WTC11 (cell line): ENCODE measurements around the gene P3H2. TPM values are rescaled to one million over a fixed set of nuclear protein-coding genes. Genes with fewer than 3 reads are reported as not detected.

Experiments used
- ATAC-seq: fragments of 200-7000 bp; cut with Tn5 transposase; 2 replicates; pipeline ENCODE4 v1.10.0; 2021; ENCODE audit warnings: mild to moderate bottlenecking, moderate library complexity
- CTCF ChIA-PET: fragments of 300-600 bp; sonication (Branson Sonifier 250); formaldehyde crosslinking; loops from one replicate; lab custom pipeline; 2021; ENCODE audit warnings: antibody characterized with exemption; lab: Charles Lee
- POLR2A ChIA-PET: fragments of 350-600 bp; sonication (Branson Sonifier 250); formaldehyde crosslinking; loops from one replicate; lab custom pipeline; 2021; ENCODE audit warnings: antibody characterized with exemption; lab: Charles Lee
- DNase-seq: peaks from one replicate; pipeline ENCODE4 v3.0.0; 2021; ENCODE audit warnings: low spot score
- H3K27ac Mint-ChIP-seq: 2 replicates; pipeline ENCODE4 v1.8.0; 2021; ENCODE audit warnings: mixed read lengths
- H3K27me3 Mint-ChIP-seq: 2 replicates; pipeline ENCODE4 v1.8.0; 2021; ENCODE audit warnings: low read depth, mild to moderate bottlenecking, moderate library complexity, mixed read lengths
- H3K36me3 Mint-ChIP-seq: 2 replicates; pipeline ENCODE4 v1.8.0; 2021; ENCODE audit warnings: mixed read lengths
- H3K4me1 Mint-ChIP-seq: 2 replicates; pipeline ENCODE4 v1.8.0; 2022; ENCODE audit warnings: mixed read lengths
- H3K4me3 Mint-ChIP-seq: 2 replicates; pipeline ENCODE4 v1.8.0; 2021; ENCODE audit warnings: mild to moderate bottlenecking, moderate library complexity, mixed read lengths
- H3K9me3 Mint-ChIP-seq: 2 replicates; pipeline ENCODE4 v1.8.0; 2021; ENCODE audit warnings: mixed read lengths
- ATF1 ChIP-seq: sonication (generic); formaldehyde crosslinking; IDR thresholded peaks from 2 replicates; pipeline ENCODE4 v1.8.1; 2023; ENCODE audit warnings: mild to moderate bottlenecking, moderate library complexity, missing genetic modification reagents
- CREM ChIP-seq: sonication (generic); formaldehyde crosslinking; IDR thresholded peaks from 2 replicates; pipeline ENCODE4 v1.8.1; 2022; ENCODE audit warnings: mild to moderate bottlenecking, missing genetic modification reagents, moderate library complexity
- ELF4 ChIP-seq: sonication (generic); formaldehyde crosslinking; IDR thresholded peaks from 2 replicates; pipeline ENCODE4 v1.8.1; 2022; ENCODE audit warnings: low read depth, mild to moderate bottlenecking, moderate library complexity, missing genetic modification reagents
- EMX1 ChIP-seq: fragments of 250-450 bp; sonication (Bioruptor Pico); IDR thresholded peaks from 2 replicates; pipeline ENCODE4 v1.8.0; 2021; ENCODE audit warnings: mild to moderate bottlenecking
- ESRRA ChIP-seq: sonication (generic); formaldehyde crosslinking; IDR thresholded peaks from 2 replicates; pipeline ENCODE4 v1.8.1; 2022; ENCODE audit warnings: mild to moderate bottlenecking, missing genetic modification reagents, borderline replicate concordance
- ETV6 ChIP-seq: sonication (generic); formaldehyde crosslinking; IDR thresholded peaks from 2 replicates; pipeline ENCODE4 v1.8.1; 2022; ENCODE audit warnings: mild to moderate bottlenecking, missing genetic modification reagents
- FOXK1 ChIP-seq: sonication (generic); formaldehyde crosslinking; IDR thresholded peaks from 2 replicates; pipeline ENCODE4 v1.8.0; 2022; ENCODE audit warnings: mild to moderate bottlenecking, moderate library complexity, missing genetic modification reagents
- FOXP1 ChIP-seq: sonication (generic); formaldehyde crosslinking; IDR thresholded peaks from 2 replicates; pipeline ENCODE4 v1.8.0; 2022; ENCODE audit warnings: missing genetic modification reagents, mild to moderate bottlenecking, moderate library complexity, borderline replicate concordance
- GABPB1 ChIP-seq: sonication (generic); formaldehyde crosslinking; IDR thresholded peaks from 2 replicates; pipeline ENCODE4 v1.8.1; 2023; ENCODE audit warnings: mild to moderate bottlenecking, missing genetic modification reagents
- GRHL2 ChIP-seq: fragments of 250-450 bp; sonication (Bioruptor Pico); IDR thresholded peaks from 2 replicates; pipeline ENCODE4 v1.8.0; 2022; ENCODE audit warnings: mild to moderate bottlenecking, moderate library complexity; ENCODE audit not compliant: insufficient replicate concordance, severe bottlenecking
- JAZF1 ChIP-seq: fragments of 250-450 bp; sonication (Bioruptor Pico); IDR thresholded peaks from 2 replicates; pipeline ENCODE4 v1.9.0; 2021; ENCODE audit warnings: moderate library complexity, mild to moderate bottlenecking, inconsistent platforms
- KAT7 ChIP-seq: sonication (generic); formaldehyde crosslinking; IDR thresholded peaks from 2 replicates; pipeline ENCODE4 v1.8.1; 2023; ENCODE audit warnings: missing genetic modification reagents, mild to moderate bottlenecking, borderline replicate concordance
- MYBL2 ChIP-seq: sonication (generic); formaldehyde crosslinking; IDR thresholded peaks from 2 replicates; pipeline ENCODE4 v1.8.1; 2023; ENCODE audit warnings: mild to moderate bottlenecking, moderate library complexity, missing genetic modification reagents
- NFATC4 ChIP-seq: fragments of 250-450 bp; sonication (Bioruptor Pico); IDR thresholded peaks from 2 replicates; pipeline ENCODE4 v1.9.0; 2021; ENCODE audit warnings: mild to moderate bottlenecking
- NR3C1 ChIP-seq: sonication (generic); formaldehyde crosslinking; conservative IDR thresholded peaks from 2 replicates; pipeline ENCODE4 v1.8.1; 2023; ENCODE audit warnings: low read depth, mild to moderate bottlenecking, missing genetic modification reagents
- PRRX2 ChIP-seq: fragments of 250-450 bp; sonication (Bioruptor Pico); IDR thresholded peaks from 2 replicates; pipeline ENCODE4 v1.8.0; 2021; ENCODE audit warnings: mild to moderate bottlenecking
- RORB ChIP-seq: fragments of 250-450 bp; sonication (Bioruptor Pico); IDR thresholded peaks from 2 replicates; pipeline ENCODE4 v1.9.0; 2021; ENCODE audit warnings: mild to moderate bottlenecking
- TP53 ChIP-seq: sonication (generic); formaldehyde crosslinking; IDR thresholded peaks from 2 replicates; pipeline ENCODE4 v1.8.1; 2023; ENCODE audit warnings: mild to moderate bottlenecking, missing genetic modification reagents
- ZNF121 ChIP-seq: sonication (generic); formaldehyde crosslinking; IDR thresholded peaks from 2 replicates; pipeline ENCODE4 v1.8.0; 2023; ENCODE audit warnings: missing genetic modification reagents
- total RNA-seq: library from RNA; stranded (reverse); gene quantifications from 3 replicates; pipeline ENCODE4 v1.2.3, GENCODE V29; 2021
- TF ChIP-seq, protein P1 (sequence below): sonication (generic); formaldehyde crosslinking; IDR thresholded peaks from 2 replicates; pipeline ENCODE4 v1.8.0; 2022; ENCODE audit warnings: mild to moderate bottlenecking, missing genetic modification reagents
- TF ChIP-seq, protein P2 (sequence below): fragments of 250-450 bp; sonication (Bioruptor Pico); IDR thresholded peaks from 2 replicates; pipeline ENCODE4 v1.9.0; 2021; ENCODE audit warnings: mild to moderate bottlenecking
- TF ChIP-seq, protein P3 (sequence below): sonication (generic); formaldehyde crosslinking; conservative IDR thresholded peaks from 2 replicates; pipeline ENCODE4 v1.8.1; 2022; ENCODE audit warnings: mild to moderate bottlenecking, missing genetic modification reagents
- TF ChIP-seq, protein P4 (sequence below): sonication (generic); formaldehyde crosslinking; conservative IDR thresholded peaks from 2 replicates; pipeline ENCODE4 v1.8.1; 2023; ENCODE audit warnings: mild to moderate bottlenecking, low read depth, missing genetic modification reagents, moderate library complexity
- TF ChIP-seq, protein P5 (sequence below): sonication (generic); formaldehyde crosslinking; IDR thresholded peaks from 2 replicates; pipeline ENCODE4 v1.8.1; 2023; ENCODE audit warnings: mild to moderate bottlenecking, missing genetic modification reagents, moderate library complexity
- TF ChIP-seq, protein P6 (sequence below): sonication (generic); formaldehyde crosslinking; IDR thresholded peaks from 2 replicates; pipeline ENCODE4 v1.8.1; 2023; ENCODE audit warnings: mild to moderate bottlenecking, missing genetic modification reagents, moderate library complexity
- TF ChIP-seq, protein P7 (sequence below): sonication (generic); formaldehyde crosslinking; IDR thresholded peaks from 2 replicates; pipeline ENCODE4 v1.8.0; 2022; ENCODE audit warnings: mild to moderate bottlenecking, missing genetic modification reagents

P3H2 gene
- total RNA-seq, 1 experiment from 2014 or later = 29.4 TPM

DNA sequence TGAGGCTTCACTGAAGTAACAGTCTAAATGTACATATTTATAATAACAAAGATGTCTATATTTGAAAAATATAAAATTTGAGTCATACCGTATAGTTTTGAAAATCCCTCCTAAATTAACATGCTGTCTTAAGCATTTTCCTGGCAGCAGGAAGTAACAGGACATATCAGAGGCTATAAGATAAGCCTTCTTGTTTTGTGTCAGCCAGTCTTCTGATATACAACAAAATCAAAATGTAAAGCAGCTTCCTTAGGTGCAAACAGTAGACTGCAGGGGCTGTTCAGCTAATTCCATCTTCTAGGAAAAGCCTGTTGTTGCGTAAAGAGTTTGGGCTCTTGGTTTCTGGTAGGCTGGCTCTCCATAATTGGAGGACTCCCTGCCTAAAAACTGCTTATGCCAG, 56.0 kb downstream of the P3H2 start (continued):
- TF ChIP-seq ZNF121 (CRISPR knock-in tag) (no peak), EMX1 (CRISPR knock-in tag) (no peak), ESRRA (CRISPR knock-in tag) (no peak), FOXK1 (no peak)

DNA sequence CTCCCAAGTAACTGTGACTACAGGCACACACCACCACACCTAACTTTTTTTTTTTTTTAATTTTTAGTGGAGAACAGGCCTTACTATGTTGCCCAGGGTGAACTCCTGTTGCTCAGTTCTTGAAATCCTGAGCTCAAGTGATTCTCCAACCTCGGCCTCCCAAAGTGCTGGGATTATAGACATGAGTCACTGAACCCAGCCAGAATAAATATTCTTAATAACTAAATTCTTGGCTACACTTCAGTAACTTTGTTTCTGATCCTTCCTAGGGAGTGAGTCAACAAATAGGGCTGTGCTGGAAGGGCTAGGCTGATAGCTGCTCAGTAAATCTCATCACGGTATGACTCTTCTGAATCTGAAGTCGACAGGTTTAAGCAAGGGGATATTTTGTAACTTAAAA, 56.6 kb downstream of the P3H2 start:
- ChIA-PET CTCF (interaction anchor here (1.0 kb wide), 1 partner anchor 11 kb away, joined by 4 read pairs; no protein-coding TSS in a partner anchor), POLR2A (no interaction called here)
- Mint-ChIP-seq H3K4me3 (no peak overlapping the region), H3K36me3 (no peaks in the 10 kb centered on the region), H3K27me3 (no peaks in the 10 kb centered on the region), H3K4me1 (peaks cover 19% of the 10 kb centered on the region), H3K9me3 (peaks cover 9% of the 10 kb centered on the region; the same call in 1 of the 2 replicates), H3K27ac (no peak overlapping the region)
- no peak for DNase-seq
- ATAC-seq = no peak
- TF ChIP-seq, protein P1, sequence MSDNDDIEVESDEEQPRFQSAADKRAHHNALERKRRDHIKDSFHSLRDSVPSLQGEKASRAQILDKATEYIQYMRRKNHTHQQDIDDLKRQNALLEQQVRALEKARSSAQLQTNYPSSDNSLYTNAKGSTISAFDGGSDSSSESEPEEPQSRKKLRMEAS (CRISPR knock-in tag) = no peak
- TF ChIP-seq RORB (CRISPR knock-in tag) (no peak), TP53 (CRISPR knock-in tag) (no peak), ELF4 (CRISPR knock-in tag) (no peak)
- TF ChIP-seq, protein P2, sequence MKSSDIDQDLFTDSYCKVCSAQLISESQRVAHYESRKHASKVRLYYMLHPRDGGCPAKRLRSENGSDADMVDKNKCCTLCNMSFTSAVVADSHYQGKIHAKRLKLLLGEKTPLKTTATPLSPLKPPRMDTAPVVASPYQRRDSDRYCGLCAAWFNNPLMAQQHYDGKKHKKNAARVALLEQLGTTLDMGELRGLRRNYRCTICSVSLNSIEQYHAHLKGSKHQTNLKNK (CRISPR knock-in tag) = no peak

DNA sequence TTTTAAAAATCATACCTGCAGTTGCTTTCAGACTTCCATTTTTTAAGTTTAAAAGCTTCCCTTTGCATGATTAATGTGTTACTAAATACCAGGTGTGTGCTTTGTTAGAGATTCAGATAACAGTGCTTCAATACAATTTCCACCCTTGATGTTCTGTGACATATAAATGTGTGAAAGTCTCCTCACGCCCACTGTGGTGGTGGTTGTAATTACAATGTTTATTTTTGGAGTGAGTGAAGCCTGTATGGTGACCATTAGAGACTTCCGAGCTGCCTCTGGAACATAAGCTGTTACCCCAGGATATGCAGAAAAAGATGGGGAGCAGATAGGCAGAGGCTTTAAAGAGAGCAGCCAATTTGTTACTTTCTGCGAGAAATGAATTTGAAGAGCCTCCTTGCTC, 57.2 kb downstream of the P3H2 start:
- no peak for DNase-seq
- Mint-ChIP-seq H3K27ac (0 out of 2 replicates have a peak overlapping the region, but pooled peaks have one; percentile 25), H3K9me3 (peaks cover 9% of the 10 kb centered on the region; the same call in 1 of the 2 replicates), H3K4me1 (peaks cover 24% of the 10 kb centered on the region), H3K36me3 (no peaks in the 10 kb centered on the region), H3K4me3 (no peak overlapping the region), H3K27me3 (no peaks in the 10 kb centered on the region)
- TF ChIP-seq FOXP1 (CRISPR knock-in tag) = no peak
- POLR2A ChIA-PET = no interaction called here
- no peak for ATAC-seq
- CTCF ChIA-PET = interaction anchor here (1.0 kb wide), 1 partner anchor 12 kb away, joined by 4 read pairs; no protein-coding TSS in a partner anchor

DNA sequence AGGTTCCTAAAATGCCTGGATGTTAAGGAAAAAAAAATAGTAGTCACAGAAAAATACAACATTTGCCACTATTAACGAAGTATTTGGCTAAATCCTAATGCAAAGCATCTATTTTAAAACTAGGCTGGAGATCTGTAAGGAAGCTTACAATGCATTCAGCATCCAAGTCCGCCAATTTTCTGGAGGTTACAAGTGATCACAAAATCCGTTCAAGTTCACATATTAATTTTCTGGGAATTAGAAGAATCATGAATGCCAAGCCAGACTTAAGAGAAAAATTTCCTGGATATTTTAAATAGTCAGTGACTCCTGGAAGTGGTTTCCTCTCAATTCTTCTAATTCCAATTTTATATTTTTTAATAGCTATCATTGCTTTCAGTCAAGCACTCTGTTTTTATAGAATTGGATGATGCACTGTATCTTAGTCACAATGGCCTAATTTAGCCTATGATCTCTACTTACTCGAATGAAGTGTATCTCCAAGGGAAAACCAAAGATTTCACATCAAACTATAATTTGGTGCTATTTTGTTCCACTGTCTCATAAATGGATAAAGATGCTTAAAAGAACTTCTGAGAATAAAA, 60.4 kb downstream of the P3H2 start:
- Mint-ChIP-seq H3K27ac (no peak overlapping the region), H3K4me1 (peaks cover 47% of the 10 kb centered on the region), H3K4me3 (no peak overlapping the region), H3K9me3 (no peaks in the 10 kb centered on the region), H3K27me3 (no peaks in the 10 kb centered on the region), H3K36me3 (no peaks in the 10 kb centered on the region)
- TF ChIP-seq JAZF1 (CRISPR knock-in tag) (no peak), NFATC4 (CRISPR knock-in tag) (no peak), ETV6 (CRISPR knock-in tag) (no peak), PRRX2 (CRISPR knock-in tag) (no peak), ATF1 (CRISPR knock-in tag) (no peak), GRHL2 (CRISPR knock-in tag) (no peak), CREM (CRISPR knock-in tag) (no peak), NR3C1 (no peak), GABPB1 (CRISPR knock-in tag) (no peak), KAT7 (CRISPR knock-in tag) (no peak), ESRRA (CRISPR knock-in tag) (no peak), MYBL2 (CRISPR knock-in tag) (no peak)
- TF ChIP-seq, protein P3, sequence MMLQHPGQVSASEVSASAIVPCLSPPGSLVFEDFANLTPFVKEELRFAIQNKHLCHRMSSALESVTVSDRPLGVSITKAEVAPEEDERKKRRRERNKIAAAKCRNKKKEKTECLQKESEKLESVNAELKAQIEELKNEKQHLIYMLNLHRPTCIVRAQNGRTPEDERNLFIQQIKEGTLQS (CRISPR knock-in tag) = no peak
- TF ChIP-seq, protein P4, sequence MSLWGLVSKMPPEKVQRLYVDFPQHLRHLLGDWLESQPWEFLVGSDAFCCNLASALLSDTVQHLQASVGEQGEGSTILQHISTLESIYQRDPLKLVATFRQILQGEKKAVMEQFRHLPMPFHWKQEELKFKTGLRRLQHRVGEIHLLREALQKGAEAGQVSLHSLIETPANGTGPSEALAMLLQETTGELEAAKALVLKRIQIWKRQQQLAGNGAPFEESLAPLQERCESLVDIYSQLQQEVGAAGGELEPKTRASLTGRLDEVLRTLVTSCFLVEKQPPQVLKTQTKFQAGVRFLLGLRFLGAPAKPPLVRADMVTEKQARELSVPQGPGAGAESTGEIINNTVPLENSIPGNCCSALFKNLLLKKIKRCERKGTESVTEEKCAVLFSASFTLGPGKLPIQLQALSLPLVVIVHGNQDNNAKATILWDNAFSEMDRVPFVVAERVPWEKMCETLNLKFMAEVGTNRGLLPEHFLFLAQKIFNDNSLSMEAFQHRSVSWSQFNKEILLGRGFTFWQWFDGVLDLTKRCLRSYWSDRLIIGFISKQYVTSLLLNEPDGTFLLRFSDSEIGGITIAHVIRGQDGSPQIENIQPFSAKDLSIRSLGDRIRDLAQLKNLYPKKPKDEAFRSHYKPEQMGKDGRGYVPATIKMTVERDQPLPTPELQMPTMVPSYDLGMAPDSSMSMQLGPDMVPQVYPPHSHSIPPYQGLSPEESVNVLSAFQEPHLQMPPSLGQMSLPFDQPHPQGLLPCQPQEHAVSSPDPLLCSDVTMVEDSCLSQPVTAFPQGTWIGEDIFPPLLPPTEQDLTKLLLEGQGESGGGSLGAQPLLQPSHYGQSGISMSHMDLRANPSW (CRISPR knock-in tag) = no peak
- TF ChIP-seq, protein P5, sequence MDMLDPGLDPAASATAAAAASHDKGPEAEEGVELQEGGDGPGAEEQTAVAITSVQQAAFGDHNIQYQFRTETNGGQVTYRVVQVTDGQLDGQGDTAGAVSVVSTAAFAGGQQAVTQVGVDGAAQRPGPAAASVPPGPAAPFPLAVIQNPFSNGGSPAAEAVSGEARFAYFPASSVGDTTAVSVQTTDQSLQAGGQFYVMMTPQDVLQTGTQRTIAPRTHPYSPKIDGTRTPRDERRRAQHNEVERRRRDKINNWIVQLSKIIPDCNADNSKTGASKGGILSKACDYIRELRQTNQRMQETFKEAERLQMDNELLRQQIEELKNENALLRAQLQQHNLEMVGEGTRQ (CRISPR knock-in tag) = no peak
- TF ChIP-seq, protein P6, sequence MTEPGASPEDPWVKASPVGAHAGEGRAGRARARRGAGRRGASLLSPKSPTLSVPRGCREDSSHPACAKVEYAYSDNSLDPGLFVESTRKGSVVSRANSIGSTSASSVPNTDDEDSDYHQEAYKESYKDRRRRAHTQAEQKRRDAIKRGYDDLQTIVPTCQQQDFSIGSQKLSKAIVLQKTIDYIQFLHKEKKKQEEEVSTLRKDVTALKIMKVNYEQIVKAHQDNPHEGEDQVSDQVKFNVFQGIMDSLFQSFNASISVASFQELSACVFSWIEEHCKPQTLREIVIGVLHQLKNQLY (CRISPR knock-in tag) = no peak
- TF ChIP-seq, protein P7, sequence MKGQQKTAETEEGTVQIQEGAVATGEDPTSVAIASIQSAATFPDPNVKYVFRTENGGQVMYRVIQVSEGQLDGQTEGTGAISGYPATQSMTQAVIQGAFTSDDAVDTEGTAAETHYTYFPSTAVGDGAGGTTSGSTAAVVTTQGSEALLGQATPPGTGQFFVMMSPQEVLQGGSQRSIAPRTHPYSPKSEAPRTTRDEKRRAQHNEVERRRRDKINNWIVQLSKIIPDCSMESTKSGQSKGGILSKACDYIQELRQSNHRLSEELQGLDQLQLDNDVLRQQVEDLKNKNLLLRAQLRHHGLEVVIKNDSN = no peak
- no peak for ATAC-seq
- POLR2A ChIA-PET = no interaction called here
- no peak for DNase-seq
- CTCF ChIA-PET = no interaction called here
